Measurements from ENCODE around the gene SLC25A26. TPM values are rescaled to one million over a fixed set of nuclear protein-coding genes. Genes with fewer than 3 reads are reported as not detected.

SLC25A26 gene
- polyA plus RNA-seq, 1 experiment = 16.4 TPM

GRCh38 chr3:66265649-66266048 lies 44.8 kb downstream of the SLC25A26 start:
- CTCF ChIA-PET = interaction anchor here (1.1 to 1.2 kb wide), 2 partner anchors 11 to 12 kb away, joined by 3 to 7 read pairs; no protein-coding TSS in a partner anchor
- Histone ChIP-seq H3K9me3 (ENCODE audit: control insufficient read depth, insufficient read depth, low read length) (no peaks in the 10 kb centered on the region), H3K4me3 (ENCODE audit: low read depth, low read length) (no peak overlapping the region), H3K27me3 (ENCODE audit: control insufficient read depth, insufficient read depth, low read length) (no peaks in the 10 kb centered on the region), H3K27ac (ENCODE audit: low read depth, low read length) (no peak overlapping the region)
- TF ChIP-seq CTCF (IDR thresholded peaks at IDR 0.05; ENCODE audit: low read depth, low read length) = no peak
- no peak for DNase-seq (ENCODE audit: low read depth, low spot score)
- POLR2A ChIA-PET = no interaction called here

GRCh38 chr3:66266551-66266950 lies 45.8 kb downstream of the SLC25A26 start:
- Histone ChIP-seq H3K27ac (ENCODE audit: low read depth, low read length) (no peak overlapping the region), H3K4me3 (ENCODE audit: low read depth, low read length) (no peak overlapping the region), H3K27me3 (ENCODE audit: control insufficient read depth, insufficient read depth, low read length) (no peaks in the 10 kb centered on the region), H3K9me3 (ENCODE audit: control insufficient read depth, insufficient read depth, low read length) (no peaks in the 10 kb centered on the region)
- ChIA-PET CTCF (interaction anchor here (1.2 kb wide), 1 partner anchor 10 kb away, joined by 3 read pairs; no protein-coding TSS in a partner anchor), POLR2A (no interaction called here)
- TF ChIP-seq CTCF (IDR thresholded peaks at IDR 0.05; ENCODE audit: low read depth, low read length) = no peak
- DNase-seq (ENCODE audit: low read depth, low spot score) = no peak

GRCh38 chr3:66267031-66267430 lies 46.2 kb downstream of the SLC25A26 start:
- CTCF ChIA-PET = interaction anchor here (1.2 kb wide), 1 partner anchor 10 kb away, joined by 3 read pairs; no protein-coding TSS in a partner anchor
- no peaks in the 10 kb centered on the region for H3K9me3 ChIP-seq (ENCODE audit: control insufficient read depth, insufficient read depth, low read length)
- no peak for DNase-seq (ENCODE audit: low read depth, low spot score)
- H3K27ac ChIP-seq (ENCODE audit: low read depth, low read length) = no peak overlapping the region
- no peaks in the 10 kb centered on the region for H3K27me3 ChIP-seq (ENCODE audit: control insufficient read depth, insufficient read depth, low read length)
- H3K4me3 ChIP-seq (ENCODE audit: low read depth, low read length) = no peak overlapping the region
- POLR2A ChIA-PET = no interaction called here
- TF ChIP-seq CTCF (IDR thresholded peaks at IDR 0.05; ENCODE audit: low read depth, low read length) = no peak

GRCh38 chr3:66267906-66268305 lies 47.1 kb downstream of the SLC25A26 start:
- no peaks in the 10 kb centered on the region for H3K9me3 ChIP-seq (ENCODE audit: control insufficient read depth, insufficient read depth, low read length)
- no peak overlapping the region for H3K4me3 ChIP-seq (ENCODE audit: low read depth, low read length)
- H3K27ac ChIP-seq (ENCODE audit: low read depth, low read length) = no peak overlapping the region
- DNase-seq (ENCODE audit: low read depth, low spot score) = no peak
- no peaks in the 10 kb centered on the region for H3K27me3 ChIP-seq (ENCODE audit: control insufficient read depth, insufficient read depth, low read length)
- TF ChIP-seq CTCF (IDR thresholded peaks at IDR 0.05; ENCODE audit: low read depth, low read length) = no peak
- POLR2A ChIA-PET = no interaction called here
- CTCF ChIA-PET = interaction anchor here (0.6 kb wide), 2 partner anchors 11 to 570 kb away, joined by 3 read pairs; no protein-coding TSS in a partner anchor

DNA sequence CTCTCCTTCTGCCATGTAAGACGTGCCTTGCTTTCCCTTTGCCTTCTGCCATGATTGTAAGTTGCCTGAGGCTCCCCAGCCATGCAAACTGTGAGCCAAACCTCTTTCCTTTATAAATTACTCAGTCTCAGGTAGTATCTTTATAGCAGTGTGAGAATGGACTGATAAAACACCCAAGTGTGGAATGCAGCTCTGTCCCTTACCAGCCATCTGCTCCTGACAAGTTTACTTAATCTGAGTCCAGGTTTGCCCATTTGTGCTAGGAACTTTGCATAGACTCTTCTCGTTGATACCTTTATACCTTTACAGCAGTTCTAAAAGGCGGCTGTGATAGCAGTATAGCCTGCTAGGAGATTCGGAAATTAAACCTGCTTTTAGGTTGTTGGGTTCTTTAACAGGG lies 48.1 kb downstream of the SLC25A26 start:
- H3K27me3 ChIP-seq (ENCODE audit: control insufficient read depth, insufficient read depth, low read length) = no peaks in the 10 kb centered on the region
- H3K9me3 ChIP-seq (ENCODE audit: control insufficient read depth, insufficient read depth, low read length) = no peaks in the 10 kb centered on the region
- no peak for TF ChIP-seq CTCF (IDR thresholded peaks at IDR 0.05; ENCODE audit: low read depth, low read length)
- POLR2A ChIA-PET = no interaction called here
- DNase-seq (ENCODE audit: low read depth, low spot score) = no peak
- CTCF ChIA-PET = interaction anchor here (1.2 to 2.7 kb wide), 3 partner anchors 139 to 554 kb away, joined by 3 to 11 read pairs (median 4); no protein-coding TSS in a partner anchor
- H3K4me3 ChIP-seq (ENCODE audit: low read depth, low read length) = no peak overlapping the region
- no peak overlapping the region for H3K27ac ChIP-seq (ENCODE audit: low read depth, low read length)
